Right lobe of liver (tissue), 6 donors: Measurements from ENCODE around the gene EFCAB12. TPM values are rescaled to one million over a fixed set of nuclear protein-coding genes. Genes with fewer than 3 reads are reported as not detected.
"Not testable (repeated sequence)": the region's sequence is repeated elsewhere in the genome, so short reads cannot be mapped to it uniquely, and the experiment has no call there.

Experiments
- ATAC-seq, 4 donors: fragments of 200-7000 bp; cut with Tn5 transposase; one replicate each; pipeline ENCODE4 v1.9.1; 2020; ENCODE audit warnings: mild to moderate bottlenecking in 4 of 4, moderate library complexity in 4 of 4
- DNase-seq, 3 donors: peaks; one replicate each; pipeline ENCODE4 v3.0.0-alpha.2; 2020
- H3K27ac ChIP-seq, 3 donors: fragments of 200-600 bp; one replicate each; pipeline ENCODE4 v1.8.0; 2022
- H3K27me3 ChIP-seq, 2 donors: fragments of 200-600 bp; one replicate each; pipeline ENCODE4 v1.8.0; 2022
- H3K36me3 ChIP-seq, 4 donors: fragments of 200-600 bp; sonication (generic) in 1 of 4; one replicate each; pipeline versions ENCODE4 v1.5.1 to v1.8.0; 2017 to 2022; ENCODE audit warnings: control low read depth in 1 of 4
- H3K4me1 ChIP-seq, 4 donors: fragments of 200-600 bp; sonication (generic) in 1 of 4; one replicate each; pipeline versions ENCODE4 v1.5.1 to v1.8.0; 2017 to 2022; ENCODE audit warnings: control low read depth in 1 of 4
- H3K4me3 ChIP-seq, 3 donors: fragments of 200-600 bp; one replicate each; pipeline ENCODE4 v1.8.0; 2022
- H3K9me3 ChIP-seq, 4 donors: fragments of 200-600 bp; sonication (generic) in 1 of 4; one replicate each; pipeline versions ENCODE4 v1.5.1 to v1.8.0; 2017 to 2022; ENCODE audit warnings: control low read depth in 1 of 4
- CTCF ChIP-seq, 4 donors: fragments of 200-600 bp in 3 of 4; fragments of 450-650 bp in 1 of 4; IDR thresholded peaks; one replicate each; pipeline versions ENCODE4 v1.5.1 to v1.8.0; 2016 to 2022; ENCODE audit warnings: antibody characterized with exemption in 4 of 4, mild to moderate bottlenecking in 2 of 4
- POLR2A ChIP-seq: fragments of 450-650 bp; IDR thresholded peaks from one replicate; pipeline ENCODE4 v1.6.1; 2017; ENCODE audit warnings: antibody characterized with exemption, mild to moderate bottlenecking
- WGBS: methylation state at CpG from one replicate; pipeline ENCODE4 v1.1.6; 2018; ENCODE audit warnings: low coverage, low lambda C conversion rate; ENCODE audit not compliant: insufficient coverage; ENCODE audit errors: missing lambda C conversion rate; 5-methylcytosine and 5-hydroxymethylcytosine counted together
- intact Hi-C, 2 donors: fragments of 100-400 bp; cut with DNase I; formaldehyde crosslinking; loops; one replicate each; pipeline versions ENCODE4 v1.11.2 to v1.14.1; 2022
- total RNA-seq, 6 experiments: library from RNA; depleted of rRNA in 2 of 6; stranded (reverse); fragments of >200 nt in 2 of 6; fragmentation: NEBNext Ultra II Directional in 3 of 6; extraction: Animal tissue kit (Norgen Biotek cat#: 25700) in 3 of 6; gene quantifications; one replicate each; pipeline versions ENCODE4 v1.1.0 to v1.2.4, GENCODE V29; 2016 to 2023
- donor health status: DM: no; HTN: yes; CAD: no.
- donor health status: DM: no; HTN: no; CAD: no.
- donor health status: DM: no; HTN: no; CAD: no.
- donor health status: DM: no; HTN: yes; CAD: no.
- donor health status: DM: no; HTN: yes; CAD: no.

EFCAB12 gene
- total RNA-seq, 6 experiments from 2014 or later, result 0.26 to 4.7 (median 2.0) TPM

DNA sequence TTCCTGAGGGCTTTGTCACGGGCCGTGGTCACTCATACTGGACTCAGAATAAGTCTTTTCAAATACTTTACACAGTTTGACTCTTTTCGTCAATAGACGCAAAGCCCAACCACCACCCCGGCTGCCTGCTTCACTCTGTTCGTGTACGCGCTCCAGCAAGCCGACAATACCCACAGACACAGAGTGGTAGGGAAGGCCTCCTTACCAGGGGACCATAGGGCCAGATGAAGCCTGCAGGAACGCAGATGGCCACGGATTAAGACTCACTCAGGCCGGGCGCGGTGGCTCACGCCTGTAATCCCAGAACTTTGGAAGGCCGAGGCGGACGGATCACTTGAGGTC lies 29.7 kb downstream of the EFCAB12 start:
- Histone ChIP-seq H3K36me3 (no peaks in the 10 kb centered on the region), H3K9me3 (no peaks in the 10 kb centered on the region), H3K4me1 (peaks cover 0 to 47% (median 2%) of the 10 kb centered on the region in 4 donors), H3K4me3 (peak overlapping the region; percentile 79 to 96 (median 86)), H3K27me3 (no peaks in the 10 kb centered on the region), H3K27ac (peak overlapping the region; percentile 89 to 96 (median 91))
- 1% methylated on average over 9 of the region's 18 CpGs for WGBS
- peak; percentile 7 to 28 (median 18) for ATAC-seq
- intact Hi-C loops, result no loop called here
- TF ChIP-seq CTCF (IDR thresholded peaks at IDR 0.05) (no peak), POLR2A (no peak)
- DNase-seq, result no peak

DNA sequence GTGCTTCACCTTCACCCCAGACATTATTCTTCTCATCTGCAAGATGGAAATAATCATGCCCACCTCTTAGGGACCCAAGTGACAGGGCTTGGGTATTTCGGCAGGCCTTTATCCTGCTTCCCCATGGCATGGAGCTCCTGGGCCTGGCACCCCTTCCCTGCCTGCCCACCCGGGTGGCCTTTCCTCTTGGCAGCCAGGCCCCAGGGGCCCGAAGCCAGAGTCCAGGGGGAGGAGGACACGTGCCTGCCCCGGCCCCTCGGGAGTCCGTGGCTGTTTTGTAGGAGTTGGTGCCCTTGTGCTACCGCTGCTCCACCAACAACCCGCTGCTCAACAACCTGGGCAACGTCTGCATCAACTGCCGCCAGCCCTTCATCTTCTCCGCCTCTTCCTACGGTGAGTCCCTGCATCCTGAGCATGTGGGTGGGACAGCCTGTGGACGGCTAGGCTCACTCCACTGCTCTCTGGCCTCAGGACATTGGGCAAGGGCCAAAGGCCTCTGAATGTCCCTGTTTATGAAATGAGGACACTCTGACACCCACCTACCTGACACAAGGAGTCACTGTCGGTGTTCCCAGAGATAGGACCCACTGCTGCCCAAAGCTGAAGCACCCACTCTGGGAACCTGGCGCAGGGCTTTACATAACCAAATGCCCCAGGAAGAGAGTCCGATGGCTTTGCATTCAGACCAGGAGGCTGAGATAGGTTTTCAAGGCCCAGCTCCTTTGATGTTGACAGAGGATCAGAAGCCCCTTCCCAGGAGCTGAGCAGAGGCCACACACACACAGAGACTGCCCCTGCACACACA lies 34.5 kb downstream of the EFCAB12 start:
- ATAC-seq, result peak in 3 of 4 donors; percentile 51
- DNase-seq, H3K27me3 ChIP-seq, intact Hi-C loops, H3K4me3 ChIP-seq, H3K9me3 ChIP-seq, H3K27ac ChIP-seq: not testable (repeated sequence)
- WGBS, result 49% methylated on average over 4 of the region's 17 CpGs
- Histone ChIP-seq H3K36me3 (peaks cover 0 to 26% (median 6%) of the 10 kb centered on the region in 4 donors), H3K4me1 (peaks cover 0 to 30% (median 2%) of the 10 kb centered on the region in 4 donors)

GRCh38 chr3:129393271-129393670 lies 35.2 kb downstream of the EFCAB12 start:
- ATAC-seq (no peak), DNase-seq (no peak)
- H3K27ac ChIP-seq, result no peak overlapping the region
- peaks cover 0 to 27% (median 2%) of the 10 kb centered on the region in 4 donors for H3K4me1 ChIP-seq
- no peaks in the 10 kb centered on the region for H3K27me3 ChIP-seq
- no peak overlapping the region for H3K4me3 ChIP-seq
- intact Hi-C loops, result no loop called here
- TF ChIP-seq CTCF (IDR thresholded peaks at IDR 0.05), result no peak
- TF ChIP-seq POLR2A, result no peak
- no peaks in the 10 kb centered on the region for H3K9me3 ChIP-seq
- H3K36me3 ChIP-seq, result peaks cover 0 to 26% (median 6%) of the 10 kb centered on the region in 4 donors
- WGBS, result 59% methylated on average over 5 of the region's 6 CpGs

DNA sequence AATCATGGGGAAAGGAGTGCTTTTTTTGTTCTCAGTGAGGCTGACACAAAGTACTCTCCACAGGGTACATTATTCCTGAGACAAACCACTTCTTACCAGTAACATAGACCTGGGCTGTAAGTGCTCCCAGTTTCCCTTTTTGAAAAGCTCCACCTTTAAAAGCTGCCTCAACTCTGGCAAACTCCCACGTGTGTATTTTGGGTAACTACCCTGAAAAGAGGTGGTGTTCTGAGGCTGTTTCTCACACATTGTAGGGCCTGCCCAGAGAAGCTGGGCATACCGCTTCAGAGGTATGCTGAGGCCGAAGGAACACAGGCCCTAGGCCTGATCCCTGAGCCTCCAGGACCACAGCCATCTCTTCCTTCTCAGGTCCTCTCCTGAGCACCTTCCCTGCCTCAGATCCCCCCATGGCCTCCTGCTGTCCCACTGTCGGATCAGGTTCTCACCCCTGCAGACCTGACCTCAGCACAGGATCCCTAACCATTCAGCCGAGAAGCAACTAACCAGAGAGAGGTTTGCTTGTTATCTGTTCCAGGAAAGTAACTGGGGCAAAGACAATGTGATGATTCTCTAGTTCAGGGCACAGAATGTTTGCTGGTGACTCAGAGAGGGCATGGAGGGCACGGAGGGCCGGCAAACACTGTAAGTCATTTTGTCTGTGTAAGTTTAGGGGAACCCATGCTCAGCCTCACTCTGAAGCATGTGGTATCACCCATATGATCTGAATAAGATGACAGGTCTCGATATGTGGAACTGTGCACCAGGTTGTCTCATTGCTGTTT lies 36.1 kb downstream of the EFCAB12 start:
- peaks cover 0 to 17% (median 0%) of the 10 kb centered on the region in 4 donors for H3K4me1 ChIP-seq
- H3K27ac ChIP-seq, H3K27me3 ChIP-seq, H3K9me3 ChIP-seq, intact Hi-C loops, H3K4me3 ChIP-seq, DNase-seq: not testable (repeated sequence)
- WGBS, result 67% methylated on average over 2 of the region's 8 CpGs
- H3K36me3 ChIP-seq, result peaks cover 0 to 26% (median 6%) of the 10 kb centered on the region in 4 donors
- peak in 3 of 4 donors; percentile 13 to 65 (median 50) for ATAC-seq

GRCh38 chr3:129391583-129391982 lies 36.9 kb downstream of the EFCAB12 start:
- H3K27me3 ChIP-seq, DNase-seq, H3K4me3 ChIP-seq, H3K9me3 ChIP-seq, ATAC-seq, intact Hi-C loops, H3K27ac ChIP-seq: not testable (repeated sequence)
- Histone ChIP-seq H3K4me1 (peaks cover 0 to 12% (median 0%) of the 10 kb centered on the region in 4 donors), H3K36me3 (peaks cover 0 to 26% (median 6%) of the 10 kb centered on the region in 4 donors)
- 77% methylated on average over 3 of the region's 4 CpGs for WGBS

- no peak for TF ChIP-seq POLR2A
- no peaks in the 10 kb centered on the region for H3K27me3 ChIP-seq
- intact Hi-C loops, result no loop called here
- DNase-seq (no peak), ATAC-seq (no peak)
- H3K36me3 ChIP-seq, result peaks cover 0 to 26% (median 6%) of the 10 kb centered on the region in 4 donors
- H3K9me3 ChIP-seq, result no peaks in the 10 kb centered on the region
- WGBS, result 71% methylated on average over 3 of the region's 3 CpGs
- peak overlapping the region in 2 of 3 donors; percentile 29 to 51 for H3K27ac ChIP-seq
- no peaks in the 10 kb centered on the region for H3K4me1 ChIP-seq
- H3K4me3 ChIP-seq, result no peak overlapping the region
Observed at GRCh38 chr3:129389572-129389937, 38.9 kb downstream of the EFCAB12 start.

DNA sequence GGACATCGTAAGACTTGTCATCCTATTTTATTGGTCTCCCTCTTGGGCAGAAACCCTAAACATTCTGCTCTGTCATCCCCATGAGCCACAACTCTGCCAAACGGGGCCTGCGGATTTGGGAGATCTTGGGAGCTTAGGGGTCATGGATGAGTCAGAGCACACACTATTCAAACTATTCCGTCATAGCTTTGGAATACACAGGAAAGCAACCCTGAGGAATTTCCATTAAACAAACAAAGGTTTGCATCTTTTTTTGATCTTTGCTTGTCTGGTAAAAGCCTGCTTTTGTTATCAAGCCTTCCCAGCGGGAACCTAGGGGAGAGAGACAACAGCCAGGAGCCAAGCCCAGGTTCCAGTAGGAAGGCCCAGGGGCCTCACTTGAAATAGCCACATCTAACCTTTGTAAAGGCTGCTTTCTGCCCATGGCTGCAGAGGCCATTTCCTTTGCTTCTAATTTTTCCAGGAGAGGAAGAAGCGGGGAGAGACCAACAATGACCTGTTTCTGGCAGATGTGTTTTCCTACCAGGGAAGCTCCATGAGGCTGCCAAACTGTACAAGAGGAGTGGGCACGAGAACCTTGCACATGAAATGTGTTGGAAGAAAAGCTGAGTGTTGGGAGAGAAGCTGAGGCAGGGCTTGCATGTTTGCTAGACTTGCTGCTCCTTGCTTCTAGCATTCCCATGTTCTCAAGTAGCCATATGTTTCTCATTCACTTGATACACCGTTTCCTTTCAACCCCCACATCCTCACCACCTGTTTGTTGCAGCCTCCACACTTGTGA lies 39.5 kb downstream of the EFCAB12 start:
- H3K36me3 ChIP-seq, result peaks cover 0 to 26% (median 6%) of the 10 kb centered on the region in 4 donors
- intact Hi-C loops, result not testable (repeated sequence)
- ATAC-seq, result peak; percentile 37 to 63 (median 48)

More for the DNA sequence above, 39.5 kb downstream of the EFCAB12 start:
- H3K9me3 ChIP-seq, H3K4me3 ChIP-seq, H3K27me3 ChIP-seq, H3K4me1 ChIP-seq, DNase-seq: not testable (repeated sequence)
- 35% methylated on average over 7 of the region's 8 CpGs for WGBS
- peak overlapping the region in 2 of 3 donors; percentile 29 to 51 for H3K27ac ChIP-seq
